Prostate gland (tissue), 2 donors: ENCODE data around the gene EIF5AL1.

Experiments
- CTCF ChIP-seq, 4 experiments: fragments of 200-600 bp in 2 of 4; fragments of 450-650 bp in 2 of 4; sonication (generic) in 2 of 4; IDR thresholded peaks; 1 replicate in 3 of 4; 2 replicates in 1 of 4; pipeline ENCODE4 v1.5.1; 2016 to 2019; ENCODE audit warnings: antibody characterized with exemption in 4 of 4, mild to moderate bottlenecking in 2 of 4, moderate library complexity in 2 of 4
- POLR2A ChIP-seq: fragments of 450-650 bp; IDR thresholded peaks from one replicate; pipeline ENCODE4 v1.6.1; 2016; ENCODE audit warnings: antibody characterized with exemption, mild to moderate bottlenecking
- POLR2AphosphoS5 ChIP-seq: sonication (generic); formaldehyde crosslinking; IDR thresholded peaks from one replicate; pipeline ENCODE4 v1.6.1; 2017; ENCODE audit warnings: antibody characterized with exemption

DNA sequence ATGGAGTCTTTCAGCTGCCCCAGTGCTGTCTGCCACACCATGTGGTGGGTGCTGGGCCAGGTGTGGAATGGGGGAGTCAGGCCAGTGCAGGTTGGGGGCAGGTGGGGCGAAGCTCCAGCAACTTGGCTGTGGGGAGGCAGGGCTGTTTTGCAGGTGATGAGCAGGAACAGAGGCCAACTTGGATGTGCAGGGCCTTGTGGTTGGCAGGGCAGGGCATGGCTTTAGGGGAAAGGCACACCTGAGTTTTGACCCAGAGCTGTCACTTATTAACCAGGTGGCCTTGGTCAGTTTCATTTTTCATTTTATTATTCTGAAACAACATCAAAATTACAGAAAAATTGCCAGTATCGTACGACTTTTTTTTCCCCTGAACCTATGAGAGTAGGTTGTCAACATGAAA, 48.9 kb downstream of the EIF5AL1 start:
- no peak for TF ChIP-seq POLR2AphosphoS5
- no peak for TF ChIP-seq CTCF (IDR thresholded peaks at IDR 0.05)
- TF ChIP-seq POLR2A = no peak
